GM19238 (cell line): ENCODE data around the gene CDK15.
"Not testable (repeated sequence)": the region's sequence is repeated elsewhere in the genome, so short reads cannot be mapped to it uniquely, and the experiment has no call there.

Experiments used
- DNase-seq: peaks from one replicate; pipeline ENCODE4 v3.0.0; 2011; ENCODE audit warnings: low spot score; ENCODE audit not compliant: insufficient read length

Gene CDK15

GRCh38 chr2:201789395-201789794 is 16.9 kb upstream of the CDK15 start:
- DNase-seq = no peak

GRCh38 chr2:201790291-201790690 is 16.0 kb upstream of the CDK15 start:
- no peak for DNase-seq

- no peak for DNase-seq
These were observed 15.3 kb upstream of the CDK15 start for GRCh38 chr2:201790989-201791388.

- DNase-seq = no peak
These were observed 12.7 kb upstream of the CDK15 start for GRCh38 chr2:201793631-201794030.

- no peak for DNase-seq
These were observed 12.0 kb upstream of the CDK15 start for GRCh38 chr2:201794294-201794693.

- DNase-seq = no peak
These were observed 10.5 kb upstream of the CDK15 start for GRCh38 chr2:201795607-201796477.

GRCh38 chr2:201796478-201796865 is 9.9 kb upstream of the CDK15 start:
- no peak for DNase-seq

- no peak for DNase-seq
These were observed 9.0 kb upstream of the CDK15 start for GRCh38 chr2:201797175-201797840.

- DNase-seq = no peak
These were observed 8.0 kb upstream of the CDK15 start for GRCh38 chr2:201798252-201798913.

GRCh38 chr2:201798914-201799285 is 7.4 kb upstream of the CDK15 start:
- DNase-seq = not testable (repeated sequence)

- DNase-seq = no peak
These were observed 1.2 kb downstream of the CDK15 start for GRCh38 chr2:201807452-201807999.

GRCh38 chr2:201808027-201808426 is 1.7 kb downstream of the CDK15 start:
- no peak for DNase-seq

GRCh38 chr2:201809633-201810032 is 3.3 kb downstream of the CDK15 start:
- no peak for DNase-seq

GRCh38 chr2:201810604-201811003 is 4.3 kb downstream of the CDK15 start:
- DNase-seq = not testable (repeated sequence)

- DNase-seq = no peak
These were observed 7.8 kb downstream of the CDK15 start for GRCh38 chr2:201813996-201814760.

GRCh38 chr2:201816657-201817575 is 10.6 kb downstream of the CDK15 start:
- no peak for DNase-seq

GRCh38 chr2:201820383-201821007 is 14.2 kb downstream of the CDK15 start:
- DNase-seq = no peak

GRCh38 chr2:201821080-201821479 is 14.7 kb downstream of the CDK15 start:
- no peak for DNase-seq

- DNase-seq = no peak
These were observed 17.9 kb downstream of the CDK15 start for GRCh38 chr2:201824212-201824611.

- DNase-seq = no peak
These were observed 21.3 kb downstream of the CDK15 start for GRCh38 chr2:201827621-201828020.
